Ectodermal cell (in vitro differentiated cells): ENCODE data around the gene CCDC134.

Experiments
- H3K27ac ChIP-seq: 2 replicates; pipeline ENCODE4 v1.7.0; 2013; ENCODE audit warnings: mild to moderate bottlenecking, low read depth, low read length; ENCODE audit not compliant: insufficient read depth, poor library complexity, severe bottlenecking
- H3K27me3 ChIP-seq: 2 replicates; pipeline ENCODE4 v1.7.0; 2013; ENCODE audit warnings: mild to moderate bottlenecking, low read length; ENCODE audit not compliant: insufficient read depth, control insufficient read depth, poor library complexity, severe bottlenecking
- H3K36me3 ChIP-seq: one replicate; pipeline ENCODE4 v1.7.0; 2013; ENCODE audit warnings: low read length; ENCODE audit not compliant: control insufficient read depth, insufficient read depth
- H3K4me1 ChIP-seq: one replicate; pipeline ENCODE4 v1.7.0; 2013; ENCODE audit warnings: low read length; ENCODE audit not compliant: control insufficient read depth, insufficient read depth
- H3K4me3 ChIP-seq: 2 replicates; pipeline ENCODE4 v1.7.0; 2013; ENCODE audit warnings: low read depth, low read length, control low read depth; ENCODE audit not compliant: insufficient read depth
- H3K9me3 ChIP-seq: 2 replicates; pipeline ENCODE4 v1.7.0; 2013; ENCODE audit warnings: mild to moderate bottlenecking, low read length, moderate library complexity; ENCODE audit not compliant: control insufficient read depth
- WGBS, 2 experiments: methylation state at CpG; one replicate each; pipeline ENCODE4 v1.1.7; 2013; ENCODE audit warnings: missing lambda C conversion rate in 2 of 2; 5-methylcytosine and 5-hydroxymethylcytosine counted together

Gene CCDC134

GRCh38 chr22:41782751-41783150 is 17.7 kb upstream of the CCDC134 start:
- no peaks in the 10 kb centered on the region for H3K9me3 ChIP-seq
- no peaks in the 10 kb centered on the region for H3K36me3 ChIP-seq
- no peak overlapping the region for H3K27ac ChIP-seq
- no peaks in the 10 kb centered on the region for H3K4me1 ChIP-seq
- no peaks in the 10 kb centered on the region for H3K27me3 ChIP-seq
- H3K4me3 ChIP-seq = no peak overlapping the region
- WGBS, 2 experiments = 81 to 91% methylated on average over 2 of the region's 2 CpGs

- no peak overlapping the region for H3K27ac ChIP-seq
- no peak overlapping the region for H3K4me3 ChIP-seq
- H3K4me1 ChIP-seq = no peaks in the 10 kb centered on the region
- H3K36me3 ChIP-seq = no peaks in the 10 kb centered on the region
- WGBS, 2 experiments = 90 to 93% methylated on average over 2 of the region's 2 CpGs
- no peaks in the 10 kb centered on the region for H3K9me3 ChIP-seq
- H3K27me3 ChIP-seq = no peaks in the 10 kb centered on the region
Measured at GRCh38 chr22:41787331-41787730, 13.1 kb upstream of the CCDC134 start.

- H3K9me3 ChIP-seq = no peaks in the 10 kb centered on the region
- no peaks in the 10 kb centered on the region for H3K36me3 ChIP-seq
- H3K4me1 ChIP-seq = no peaks in the 10 kb centered on the region
- no peak overlapping the region for H3K27ac ChIP-seq
- no peak overlapping the region for H3K4me3 ChIP-seq
- 93 to 95% methylated on average over 3 of the region's 3 CpGs for WGBS, 2 experiments
- peaks cover 4% of the 10 kb centered on the region for H3K27me3 ChIP-seq
Measured at GRCh38 chr22:41793871-41794270, 6.6 kb upstream of the CCDC134 start.

GRCh38 chr22:41798736-41799135 is 1.7 kb upstream of the CCDC134 start:
- peaks cover 6% of the 10 kb centered on the region for H3K27me3 ChIP-seq
- H3K27ac ChIP-seq = no peak overlapping the region
- no peak overlapping the region for H3K4me3 ChIP-seq
- H3K36me3 ChIP-seq = no peaks in the 10 kb centered on the region
- WGBS, 2 experiments = 87 to 91% methylated on average over 2 of the region's 2 CpGs
- peaks cover 16% of the 10 kb centered on the region for H3K4me1 ChIP-seq
- H3K9me3 ChIP-seq = no peaks in the 10 kb centered on the region

- Histone ChIP-seq H3K36me3 (no peaks in the 10 kb centered on the region), H3K4me1 (peaks cover 16% of the 10 kb centered on the region), H3K4me3 (peak overlapping the region; percentile 90), H3K27ac (no peak overlapping the region), H3K27me3 (peaks cover 6% of the 10 kb centered on the region), H3K9me3 (no peaks in the 10 kb centered on the region)
- 60 to 61% methylated on average over 38 of the region's 38 CpGs for WGBS, 2 experiments
Measured at GRCh38 chr22:41799486-41800347, 762 bp upstream of the CCDC134 start.

GRCh38 chr22:41801147-41801819 is 804 bp downstream of the CCDC134 start:
- peak overlapping the region; percentile 90 for H3K4me3 ChIP-seq
- no peaks in the 10 kb centered on the region for H3K9me3 ChIP-seq
- no peak overlapping the region for H3K27ac ChIP-seq
- 38 to 40% methylated on average over 4 of the region's 4 CpGs for WGBS, 2 experiments
- H3K36me3 ChIP-seq = no peaks in the 10 kb centered on the region
- peaks cover 6% of the 10 kb centered on the region for H3K27me3 ChIP-seq
- peaks cover 16% of the 10 kb centered on the region for H3K4me1 ChIP-seq

- H3K36me3 ChIP-seq = no peaks in the 10 kb centered on the region
- 87 to 91% methylated on average over 2 of the region's 2 CpGs for WGBS, 2 experiments
- H3K4me3 ChIP-seq = no peak overlapping the region
- H3K27ac ChIP-seq = no peak overlapping the region
- peaks cover 16% of the 10 kb centered on the region for H3K4me1 ChIP-seq
- peaks cover 6% of the 10 kb centered on the region for H3K27me3 ChIP-seq
- no peaks in the 10 kb centered on the region for H3K9me3 ChIP-seq
Measured at GRCh38 chr22:41801886-41802285, 1.4 kb downstream of the CCDC134 start.

- peaks cover 4% of the 10 kb centered on the region for H3K4me1 ChIP-seq
- no peaks in the 10 kb centered on the region for H3K9me3 ChIP-seq
- no peaks in the 10 kb centered on the region for H3K36me3 ChIP-seq
- H3K27ac ChIP-seq = no peak overlapping the region
- no peak overlapping the region for H3K4me3 ChIP-seq
- no peaks in the 10 kb centered on the region for H3K27me3 ChIP-seq
Measured at GRCh38 chr22:41805639-41806038, 5.2 kb downstream of the CCDC134 start.

GRCh38 chr22:41808400-41808799 is 7.9 kb downstream of the CCDC134 start:
- no peaks in the 10 kb centered on the region for H3K36me3 ChIP-seq
- H3K4me1 ChIP-seq = no peaks in the 10 kb centered on the region
- no peaks in the 10 kb centered on the region for H3K9me3 ChIP-seq
- 78 to 87% methylated on average over 6 of the region's 6 CpGs for WGBS, 2 experiments
- no peak overlapping the region for H3K27ac ChIP-seq
- no peaks in the 10 kb centered on the region for H3K27me3 ChIP-seq
- H3K4me3 ChIP-seq = no peak overlapping the region

GRCh38 chr22:41810022-41810421 is 9.5 kb downstream of the CCDC134 start:
- Histone ChIP-seq H3K4me1 (no peaks in the 10 kb centered on the region), H3K36me3 (no peaks in the 10 kb centered on the region), H3K27ac (no peak overlapping the region), H3K9me3 (no peaks in the 10 kb centered on the region), H3K4me3 (no peak overlapping the region), H3K27me3 (no peaks in the 10 kb centered on the region)
- WGBS, 2 experiments = 93% methylated on average over 12 of the region's 12 CpGs
